K562 (cell line): ENCODE data around the gene MMEL1. TPM values are rescaled to one million over a fixed set of nuclear protein-coding genes. Genes with fewer than 3 reads are reported as not detected.
A peak's percentile ranks its signal among the peaks of the same experiment; 100 is the strongest.
"Not testable (repeated sequence)": the region's sequence is repeated elsewhere in the genome, so short reads cannot be mapped to it uniquely, and the experiment has no call there.

Source experiments
- ATAC-seq: fragments of 200-7000 bp; cut with Tn5 transposase; 3 replicates; pipeline ENCODE4 v1.9.1; 2020; ENCODE audit warnings: moderate library complexity
- BruUV-seq: library from RNA; stranded (reverse); fragments of 400-500 nt; replicated peaks from 2 replicates; lab custom pipeline; 2021; lab: Mats Ljungman, UMichigan
- CTCF ChIA-PET: fragments of 300-600 bp; formaldehyde crosslinking; extraction: SDS; loops from one replicate; lab custom pipeline; 2021; ENCODE audit warnings: low intra/inter-chr PET ratio; lab: Yijun Ruan, JAX
- POLR2A ChIA-PET: fragments of 300-600, 350-650 bp; sonication (Branson Sonifier 250); formaldehyde crosslinking; extraction: SDS; loops from one replicate; lab custom pipeline; 2021; ENCODE audit warnings: antibody characterized with exemption, inconsistent platforms; lab: Yijun Ruan, JAX
- DNase-seq, 4 experiments: peaks; one replicate each; pipeline versions ENCODE4 v3.0.0 to v3.0.0-alpha.2; 2011 to 2018; ENCODE audit warnings: low spot score in 3 of 4, mixed read lengths in 3 of 4; ENCODE audit errors: extremely low read depth in 1 of 4
- FAIRE-seq: peaks from 2 replicates; lab custom pipeline; 2011; peaks lifted over from hg19 to GRCh38; lab: Jason Lieb, UNC
- H2AFZ ChIP-seq: 2 replicates; pipeline ENCODE4 v1.6.0; 2011; ENCODE audit warnings: low read depth, low read length, control low read depth, inconsistent platforms
- H3K27ac ChIP-seq: fragments of 200-600 bp; 3 replicates; pipeline ENCODE4 v1.8.0; 2011; ENCODE audit warnings: low read depth, mild to moderate bottlenecking, control low read depth, inconsistent platforms, low read length, moderate library complexity, mixed read lengths; ENCODE audit errors: extremely low read depth
- H3K27me3 ChIP-seq, 2 experiments: fragments of 300-600 bp in 1 of 2; 2 replicates in 1 of 2; 3 replicates in 1 of 2; pipeline versions ENCODE4 v1.6.0 to v1.8.0; 2011; ENCODE audit warnings: inconsistent platforms in 2 of 2, low read length in 2 of 2, mild to moderate bottlenecking in 1 of 2, mixed read lengths in 1 of 2, moderate library complexity in 1 of 2; ENCODE audit not compliant: control insufficient read depth in 2 of 2, insufficient read depth in 2 of 2
- H3K36me3 ChIP-seq: fragments of 300-600 bp; 3 replicates; pipeline ENCODE4 v1.8.0; 2011; ENCODE audit warnings: mild to moderate bottlenecking, low read length, inconsistent platforms; ENCODE audit not compliant: control insufficient read depth, insufficient read depth
- H3K4me1 ChIP-seq, 2 experiments: fragments of 200-600 bp in 1 of 2; replicated peaks in 1 of 2; 2 replicates in 1 of 2; 3 replicates in 1 of 2; pipeline versions ENCODE4 v1.5.1 to v1.8.0; 2011; ENCODE audit warnings: inconsistent platforms in 2 of 2, low read length in 2 of 2, mild to moderate bottlenecking in 1 of 2, mixed read lengths in 1 of 2, moderate library complexity in 1 of 2; ENCODE audit not compliant: control insufficient read depth in 2 of 2, insufficient read depth in 2 of 2
- H3K4me2 ChIP-seq: 2 replicates; pipeline ENCODE4 v1.6.1; 2011; ENCODE audit warnings: low read length, control low read depth, inconsistent platforms, mixed read lengths; ENCODE audit not compliant: insufficient read depth
- H3K4me3 ChIP-seq: fragments of 200-600 bp; sonication (generic), shearing (Covaris generic); 2 replicates; pipeline ENCODE4 v1.5.1; 2016; ENCODE audit warnings: control low read depth, inconsistent platforms
- H3K79me2 ChIP-seq: fragments of 200-600 bp; 3 replicates; pipeline ENCODE4 v1.8.0; 2011; ENCODE audit warnings: low read length, inconsistent platforms; ENCODE audit not compliant: control insufficient read depth, insufficient read depth
- H3K9ac ChIP-seq, 2 experiments: 2 replicates each; pipeline versions ENCODE4 v1.6.0 to v1.6.1; 2011; ENCODE audit warnings: low read depth in 2 of 2, low read length in 2 of 2, control low read depth in 1 of 2, inconsistent platforms in 1 of 2, mild to moderate bottlenecking in 1 of 2, mixed read lengths in 1 of 2; ENCODE audit not compliant: insufficient read depth in 1 of 2
- H3K9me1 ChIP-seq: one replicate; pipeline ENCODE4 v1.6.0; 2011; ENCODE audit warnings: inconsistent platforms, mild to moderate bottlenecking, low read length, moderate library complexity; ENCODE audit not compliant: control insufficient read depth, insufficient read depth
- H3K9me3 ChIP-seq: replicated peaks from 2 replicates; pipeline ENCODE4 v1.5.1; 2011; ENCODE audit warnings: low read depth, low read length, inconsistent platforms; ENCODE audit not compliant: control insufficient read depth, insufficient read depth
- H4K20me1 ChIP-seq: replicated peaks from 2 replicates; pipeline ENCODE4 v1.6.1; 2011; ENCODE audit warnings: low read length, inconsistent platforms, mixed read lengths; ENCODE audit not compliant: control insufficient read depth, insufficient read depth
- NFIC ChIP-seq: fragments of 450-650 bp; IDR thresholded peaks from 2 replicates; pipeline ENCODE4 v1.6.1; 2017; ENCODE audit warnings: mild to moderate bottlenecking, inconsistent platforms
- ZBTB7A ChIP-seq: IDR thresholded peaks from 2 replicates; pipeline ENCODE4 v1.6.1; 2011; ENCODE audit warnings: low read depth, mild to moderate bottlenecking, low read length, moderate library complexity, borderline replicate concordance; ENCODE audit not compliant: control insufficient read depth
- ZC3H8 ChIP-seq: fragments of 450-650 bp; IDR thresholded peaks from 2 replicates; pipeline ENCODE4 v1.6.1; 2017
- WGBS: fragments of 100-300 bp; shearing (Covaris generic); methylation state at CpG from one replicate; pipeline ENCODE4 v1.1.6; 2016; ENCODE audit warnings: low coverage, mixed read lengths; ENCODE audit not compliant: insufficient coverage; ENCODE audit errors: missing lambda C conversion rate; 5-methylcytosine and 5-hydroxymethylcytosine counted together
- in situ Hi-C: fragments of 300-500 bp; cut with MboI; formaldehyde crosslinking; loops from 4 replicates; pipeline ENCODE4 v1.15.0; 2018; ENCODE audit warnings: inconsistent platforms, mixed read lengths
- intact Hi-C: fragments of 100-400 bp; cut with micrococcal nuclease; formaldehyde crosslinking; loops from 2 replicates; pipeline ENCODE4 v1.14.2; 2022
- polyA plus RNA-seq, 8 experiments: library from polyadenylated mRNA; depleted of rRNA in 4 of 8; stranded (reverse) in 5 of 8; unstranded in 3 of 8; fragments of >200 nt; fragmentation: Nextera tagmentation in 2 of 8; fragmentation: Illumina TruSeq in 1 of 8; extraction: Ambion mirVana in 2 of 8; extraction: Trizol in 1 of 8; gene quantifications; 2 replicates each; pipeline versions ENCODE4 v1.2.1 to v1.2.3, GENCODE V29; 2011 to 2014; ENCODE audit warnings: inconsistent platforms in 1 of 8, missing spikeins in 1 of 8
- total RNA-seq, 7 experiments: library from RNA; depleted of rRNA in 6 of 7; stranded (reverse); fragments of >200 nt in 6 of 7; fragmentation: Illumina TruSeq in 2 of 7; extraction: Trizol in 2 of 7; gene quantifications; 2 replicates each; pipeline versions ENCODE4 v1.2.1 to v1.2.3, GENCODE V29; 2011 to 2021; ENCODE audit warnings: low replicate concordance in 1 of 7

MMEL1 gene
- total and polyA plus RNA-seq, 9 of the 15 experiments (the other 6 are each of a cell fraction or from before 2014, with no cell fraction given): not detected

GRCh38 chr1:2552189-2552588 is 80.6 kb downstream of the MMEL1 start (continued):
- no peak for TF ChIP-seq ZC3H8

- H3K4me3 ChIP-seq, H3K27me3 ChIP-seq, H3K9me1 ChIP-seq, H3K27ac ChIP-seq, H3K4me2 ChIP-seq, in situ Hi-C loops, intact Hi-C loops, H3K36me3 ChIP-seq, DNase-seq, CTCF ChIA-PET, ATAC-seq, BruUV-seq, H4K20me1 ChIP-seq, H3K9me3 ChIP-seq, H2AFZ ChIP-seq, H3K79me2 ChIP-seq: not testable (repeated sequence)
- Histone ChIP-seq H3K9ac (peak overlapping the region in 1 of 2 experiments; percentile 35; a peak in 2 of 4 replicates), H3K4me1 (peaks cover 36 to 74% of the 10 kb centered on the region in 2 experiments)
- POLR2A ChIA-PET: interaction anchor here (1.0 kb wide), 1 partner anchor 144 kb away, joined by 3 read pairs; no protein-coding TSS in a partner anchor
- FAIRE-seq: peak; percentile 78
- WGBS: 56% methylated on average over 7 of the region's 9 CpGs
- TF ChIP-seq NFIC (peak; percentile 19; the same call in 1 of the 2 replicates), ZBTB7A (0 out of 2 replicates have a peak, but pooled peaks have one; percentile 45)
Measured at GRCh38 chr1:2551544-2551943, 81.3 kb downstream of the MMEL1 start.

GRCh38 chr1:2550309-2550861 is 82.4 kb downstream of the MMEL1 start:
- H3K4me2 ChIP-seq, H3K27ac ChIP-seq, in situ Hi-C loops, H3K4me3 ChIP-seq, H3K9me1 ChIP-seq, H3K27me3 ChIP-seq, BruUV-seq, H3K9me3 ChIP-seq, H4K20me1 ChIP-seq, H2AFZ ChIP-seq, ATAC-seq, DNase-seq, CTCF ChIA-PET, H3K79me2 ChIP-seq, H3K36me3 ChIP-seq, POLR2A ChIA-PET, FAIRE-seq, H3K9ac ChIP-seq, intact Hi-C loops: not testable (repeated sequence)
- 51% methylated on average over 8 of the region's 12 CpGs for WGBS
- peaks cover 30 to 73% of the 10 kb centered on the region in 2 experiments for H3K4me1 ChIP-seq
